H9 (cell line): ENCODE data around the gene RUFY2. TPM values are rescaled to one million over a fixed set of nuclear protein-coding genes. Genes with fewer than 3 reads are reported as not detected.
"Not testable (repeated sequence)": the region's sequence is repeated elsewhere in the genome, so short reads cannot be mapped to it uniquely, and the experiment has no call there.

ENCODE experiments used
- DNase-seq: peaks from one replicate; pipeline ENCODE4 v3.0.0-alpha.2; 2017
- H2AFZ ChIP-seq: one replicate; pipeline ENCODE4 v1.6.1; 2013; ENCODE audit warnings: mild to moderate bottlenecking, low read length, control low read depth, moderate library complexity
- H2AK5ac ChIP-seq: 2 replicates; pipeline ENCODE4 v1.6.1; 2013; ENCODE audit warnings: low read length, control low read depth, mixed read lengths; ENCODE audit not compliant: insufficient read length
- H2BK120ac ChIP-seq: one replicate; pipeline ENCODE4 v1.6.1; 2013; ENCODE audit warnings: low read depth, mild to moderate bottlenecking, low read length, control low read depth, inconsistent platforms; ENCODE audit not compliant: poor library complexity, severe bottlenecking
- H2BK12ac ChIP-seq: 2 replicates; pipeline ENCODE4 v1.6.1; 2013; ENCODE audit warnings: low read length, control low read depth, mixed read lengths, low read depth; ENCODE audit not compliant: insufficient read length
- H2BK15ac ChIP-seq: 2 replicates; pipeline ENCODE4 v1.6.1; 2013; ENCODE audit warnings: low read depth, low read length, control low read depth
- H2BK20ac ChIP-seq: one replicate; pipeline ENCODE4 v1.6.1; 2013; ENCODE audit warnings: low read depth, mild to moderate bottlenecking, low read length, control low read depth, inconsistent platforms; ENCODE audit not compliant: poor library complexity, severe bottlenecking
- H2BK5ac ChIP-seq: 2 replicates; pipeline ENCODE4 v1.6.1; 2013; ENCODE audit warnings: low read length, control low read depth, mixed read lengths; ENCODE audit not compliant: insufficient read length
- H3K14ac ChIP-seq: 2 replicates; pipeline ENCODE4 v1.6.1; 2013; ENCODE audit warnings: low read length, control low read depth; ENCODE audit not compliant: insufficient read depth
- H3K18ac ChIP-seq: 2 replicates; pipeline ENCODE4 v1.6.1; 2013; ENCODE audit warnings: low read depth, mild to moderate bottlenecking, mixed read lengths, low read length, control low read depth; ENCODE audit not compliant: insufficient read length
- H3K23ac ChIP-seq: 2 replicates; pipeline ENCODE4 v1.6.1; 2013; ENCODE audit warnings: low read length, control low read depth, mixed read lengths, low read depth; ENCODE audit not compliant: insufficient read length
- H3K23me2 ChIP-seq: 2 replicates; pipeline ENCODE4 v1.6.1; 2013; ENCODE audit warnings: low read depth, mild to moderate bottlenecking, mixed read lengths, low read length, control low read depth; ENCODE audit not compliant: insufficient read length, poor library complexity, severe bottlenecking
- H3K27ac ChIP-seq: 2 replicates; pipeline ENCODE4 v1.5.1; 2013; ENCODE audit warnings: low read length, control low read depth, mixed read lengths, low read depth; ENCODE audit not compliant: insufficient read length
- H3K27me3 ChIP-seq: 2 replicates; pipeline ENCODE4 v1.6.1; 2013; ENCODE audit warnings: low read length, control low read depth, inconsistent platforms; ENCODE audit not compliant: insufficient read depth
- H3K4ac ChIP-seq: 2 replicates; pipeline ENCODE4 v1.6.1; 2013; ENCODE audit warnings: low read depth, mild to moderate bottlenecking, control low read depth, inconsistent platforms, low read length, moderate library complexity
- H3K4me1 ChIP-seq: 2 replicates; pipeline ENCODE4 v1.6.1; 2013; ENCODE audit warnings: low read length, control low read depth, inconsistent platforms; ENCODE audit not compliant: insufficient read depth
- H3K4me2 ChIP-seq: 2 replicates; pipeline ENCODE4 v1.6.1; 2013; ENCODE audit warnings: low read length, control low read depth, mixed read lengths; ENCODE audit not compliant: insufficient read length, insufficient read depth
- H3K56ac ChIP-seq: 2 replicates; pipeline ENCODE4 v1.6.1; 2013; ENCODE audit warnings: low read depth, mild to moderate bottlenecking, mixed read lengths, low read length, control low read depth; ENCODE audit not compliant: insufficient read length
- H3K79me1 ChIP-seq: 2 replicates; pipeline ENCODE4 v1.6.1; 2013; ENCODE audit warnings: low read depth, mild to moderate bottlenecking, moderate library complexity, low read length, control low read depth, inconsistent platforms; ENCODE audit not compliant: insufficient read depth, poor library complexity, severe bottlenecking
- H3K79me2 ChIP-seq: 2 replicates; pipeline ENCODE4 v1.6.1; 2013; ENCODE audit warnings: low read length, control low read depth, inconsistent platforms; ENCODE audit not compliant: insufficient read depth
- H3K9ac ChIP-seq: 2 replicates; pipeline ENCODE4 v1.6.1; 2013; ENCODE audit warnings: low read length, control low read depth, mixed read lengths; ENCODE audit not compliant: insufficient read length; ENCODE audit errors: extremely low read depth
- H3K9me3 ChIP-seq: one replicate; pipeline ENCODE4 v1.6.1; 2013; ENCODE audit warnings: low read depth, low read length, inconsistent platforms; ENCODE audit not compliant: control insufficient read depth
- H3T11ph ChIP-seq: one replicate; pipeline ENCODE4 v1.6.1; 2013; ENCODE audit warnings: mild to moderate bottlenecking, low read length, control low read depth, inconsistent platforms
- H4K20me1 ChIP-seq: one replicate; pipeline ENCODE4 v1.6.1; 2013; ENCODE audit not compliant: control insufficient read depth, insufficient read length, insufficient read depth
- H4K5ac ChIP-seq: 2 replicates; pipeline ENCODE4 v1.6.1; 2013; ENCODE audit warnings: low read depth, mild to moderate bottlenecking, mixed read lengths, low read length, control low read depth; ENCODE audit not compliant: insufficient read length
- H4K8ac ChIP-seq: replicated peaks from 2 replicates; pipeline ENCODE4 v1.6.1; 2013; ENCODE audit warnings: low read length, control low read depth, mixed read lengths, low read depth; ENCODE audit not compliant: insufficient read length
- H4K91ac ChIP-seq: 2 replicates; pipeline ENCODE4 v1.6.1; 2013; ENCODE audit warnings: low read depth, mild to moderate bottlenecking, moderate library complexity, mixed read lengths, low read length, control low read depth; ENCODE audit not compliant: insufficient read length
- H3K27ac Mint-ChIP-seq, 3 experiments: 2 replicates in 2 of 3; 3 replicates in 1 of 3; pipeline ENCODE4 v1.8.0; 2020 to 2021; ENCODE audit warnings: mixed read lengths in 3 of 3, mild to moderate bottlenecking in 1 of 3, moderate library complexity in 1 of 3
- H3K27me3 Mint-ChIP-seq: 2 replicates; pipeline ENCODE4 v1.8.0; 2021; ENCODE audit warnings: low read depth, mild to moderate bottlenecking, moderate library complexity, mixed read lengths
- H3K36me3 Mint-ChIP-seq, 3 experiments: 2 replicates in 2 of 3; 3 replicates in 1 of 3; pipeline ENCODE4 v1.8.0; 2020 to 2021; ENCODE audit warnings: low read depth in 3 of 3, mixed read lengths in 3 of 3; ENCODE audit not compliant: insufficient read depth in 1 of 3
- H3K4me1 Mint-ChIP-seq, 2 experiments: 2 replicates each; pipeline ENCODE4 v1.8.0; 2020; ENCODE audit warnings: mixed read lengths in 2 of 2
- H3K4me3 Mint-ChIP-seq, 2 experiments: 2 replicates in 1 of 2; 3 replicates in 1 of 2; pipeline ENCODE4 v1.8.0; 2020 to 2021; ENCODE audit warnings: mild to moderate bottlenecking in 2 of 2, mixed read lengths in 2 of 2, moderate library complexity in 1 of 2
- H3K9me3 Mint-ChIP-seq, 2 experiments: 2 replicates in 1 of 2; 3 replicates in 1 of 2; pipeline ENCODE4 v1.8.0; 2020; ENCODE audit warnings: mild to moderate bottlenecking in 2 of 2, mixed read lengths in 2 of 2, moderate library complexity in 1 of 2
- WGBS: extraction: QIAGEN DNeasy Blood & Tissue Kit; methylation state at CpG from one replicate; pipeline ENCODE4 v1.1.7; 2013; ENCODE audit warnings: missing lambda C conversion rate, low lambda C conversion rate, mixed read lengths; ENCODE audit not compliant: insufficient read length; ENCODE audit errors: extremely low coverage; 5-methylcytosine and 5-hydroxymethylcytosine counted together
- total RNA-seq: library from RNA; stranded (reverse); gene quantifications from 2 replicates; pipeline ENCODE4 v1.2.1, GENCODE V29; 2021
- TF ChIP-seq, protein P1 (sequence below): fragments of 200-600 bp; sonication (generic); conservative IDR thresholded peaks from 3 replicates; pipeline ENCODE4 v1.8.0; 2021; ENCODE audit warnings: antibody characterized with exemption, mild to moderate bottlenecking

Gene RUFY2
- total RNA-seq, 1 experiment from 2014 or later, result 14.1 TPM

GRCh38 chr10:68327889-68328786 is 78.9 kb downstream of the RUFY2 start:
- Histone ChIP-seq H3K18ac (no peak overlapping the region), H3K23ac (no peak overlapping the region), H3K56ac (no peak overlapping the region), H2AK5ac (no peak overlapping the region), H3K9ac (no peak overlapping the region), H4K5ac (no peak overlapping the region), H2BK120ac (no peak overlapping the region), H3K27me3 (no peaks in the 10 kb centered on the region), H3K9me3 (no peaks in the 10 kb centered on the region), H3K79me1 (no peaks in the 10 kb centered on the region), H2BK20ac (no peak overlapping the region), H4K91ac (no peak overlapping the region), H3K27ac (no peak overlapping the region), H2BK12ac (no peak overlapping the region), H4K20me1 (no peaks in the 10 kb centered on the region), H2AFZ (no peak overlapping the region), H4K8ac (no peak overlapping the region), H2BK5ac (no peak overlapping the region), H3K79me2 (peaks cover 3% of the 10 kb centered on the region; the same call in 1 of the 2 replicates), H3K4ac (no peak overlapping the region), H3K4me2 (no peak overlapping the region), H3K4me1 (no peaks in the 10 kb centered on the region), H3K14ac (no peak overlapping the region), H3T11ph (no peak overlapping the region), H2BK15ac (no peak overlapping the region), H3K23me2 (peaks cover 10% of the 10 kb centered on the region)
- TF ChIP-seq, protein P1, sequence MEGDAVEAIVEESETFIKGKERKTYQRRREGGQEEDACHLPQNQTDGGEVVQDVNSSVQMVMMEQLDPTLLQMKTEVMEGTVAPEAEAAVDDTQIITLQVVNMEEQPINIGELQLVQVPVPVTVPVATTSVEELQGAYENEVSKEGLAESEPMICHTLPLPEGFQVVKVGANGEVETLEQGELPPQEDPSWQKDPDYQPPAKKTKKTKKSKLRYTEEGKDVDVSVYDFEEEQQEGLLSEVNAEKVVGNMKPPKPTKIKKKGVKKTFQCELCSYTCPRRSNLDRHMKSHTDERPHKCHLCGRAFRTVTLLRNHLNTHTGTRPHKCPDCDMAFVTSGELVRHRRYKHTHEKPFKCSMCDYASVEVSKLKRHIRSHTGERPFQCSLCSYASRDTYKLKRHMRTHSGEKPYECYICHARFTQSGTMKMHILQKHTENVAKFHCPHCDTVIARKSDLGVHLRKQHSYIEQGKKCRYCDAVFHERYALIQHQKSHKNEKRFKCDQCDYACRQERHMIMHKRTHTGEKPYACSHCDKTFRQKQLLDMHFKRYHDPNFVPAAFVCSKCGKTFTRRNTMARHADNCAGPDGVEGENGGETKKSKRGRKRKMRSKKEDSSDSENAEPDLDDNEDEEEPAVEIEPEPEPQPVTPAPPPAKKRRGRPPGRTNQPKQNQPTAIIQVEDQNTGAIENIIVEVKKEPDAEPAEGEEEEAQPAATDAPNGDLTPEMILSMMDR, result no peak
- peaks cover 2% of the 10 kb centered on the region for H3K27me3 Mint-ChIP-seq
- H3K4me1 Mint-ChIP-seq, result peaks cover 14 to 22% of the 10 kb centered on the region in 2 experiments
- H3K4me3 Mint-ChIP-seq, result no peak overlapping the region
- no peak for DNase-seq
- WGBS, result no CpG with 5 or more reads among the region's 4 CpGs
- peaks cover 0 to 6% of the 10 kb centered on the region in 2 experiments; a peak in 2 of 5 replicates for H3K9me3 Mint-ChIP-seq
- H3K27ac Mint-ChIP-seq, result peak overlapping the region; percentile 8 to 82 (median 20)
- peaks cover 4 to 7% (median 5%) of the 10 kb centered on the region in 3 experiments for H3K36me3 Mint-ChIP-seq

GRCh38 chr10:68324396-68324795 is 82.7 kb downstream of the RUFY2 start:
- not testable (repeated sequence) for H3K4me2 ChIP-seq, H2BK20ac ChIP-seq, H3K9me3 ChIP-seq, H3K23ac ChIP-seq, H3K36me3 Mint-ChIP-seq, H2AFZ ChIP-seq, H3K4me1 ChIP-seq, H3K14ac ChIP-seq, H2BK15ac ChIP-seq, H2BK12ac ChIP-seq, H4K20me1 ChIP-seq, H2BK5ac ChIP-seq, H3K79me1 ChIP-seq, H2BK120ac ChIP-seq, H4K91ac ChIP-seq, H4K5ac ChIP-seq, H3K4ac ChIP-seq, H3K9ac ChIP-seq, H4K8ac ChIP-seq, H3K27ac Mint-ChIP-seq, H3K4me3 Mint-ChIP-seq, H3K23me2 ChIP-seq, H3K79me2 ChIP-seq, H3K27me3 ChIP-seq, H3K9me3 Mint-ChIP-seq, H3T11ph ChIP-seq, H3K27me3 Mint-ChIP-seq, H3K18ac ChIP-seq, H3K56ac ChIP-seq, H3K27ac ChIP-seq, H2AK5ac ChIP-seq, DNase-seq
- H3K4me1 Mint-ChIP-seq, result peaks cover 9 to 11% of the 10 kb centered on the region in 2 experiments
- WGBS, result no CpG with 5 or more reads among the region's 4 CpGs
